Astrocyte (in vitro differentiated cells and primary cell): ENCODE data around the gene PRKG1.

ENCODE experiments used
- CTCF ChIP-seq: IDR thresholded peaks from 2 replicates; pipeline ENCODE4 v1.5.1; 2011; ENCODE audit warnings: low read depth, mild to moderate bottlenecking, inconsistent platforms, low read length, moderate library complexity; ENCODE audit not compliant: insufficient read depth
- EZH2 ChIP-seq: IDR thresholded peaks from 2 replicates; pipeline ENCODE4 v1.6.1; 2012; ENCODE audit warnings: mild to moderate bottlenecking, low read length, inconsistent platforms; ENCODE audit not compliant: insufficient read depth

DNA sequence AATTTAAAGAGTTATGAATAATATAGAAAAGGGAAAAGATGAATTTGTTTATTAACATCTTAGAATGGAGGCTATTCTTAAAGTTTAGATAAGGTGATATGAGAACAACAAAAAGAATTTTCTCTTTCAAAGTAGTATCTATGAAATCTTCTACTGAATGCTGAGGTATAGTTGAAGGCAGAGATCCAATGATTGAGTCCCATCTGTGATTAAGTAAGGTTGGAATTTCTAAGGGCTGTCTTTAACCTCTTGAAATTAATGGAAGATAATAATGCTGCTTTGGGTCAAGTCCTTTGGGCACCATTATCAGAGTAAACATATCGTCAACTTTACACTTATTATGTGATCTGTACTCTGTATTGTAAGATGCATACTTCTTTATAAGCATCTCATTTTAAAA is 307.9 kb downstream of the PRKG1 start:
- no peak for TF ChIP-seq CTCF
- TF ChIP-seq EZH2, result no peak
